ENCODE measurements around the gene TC2N.

DNA sequence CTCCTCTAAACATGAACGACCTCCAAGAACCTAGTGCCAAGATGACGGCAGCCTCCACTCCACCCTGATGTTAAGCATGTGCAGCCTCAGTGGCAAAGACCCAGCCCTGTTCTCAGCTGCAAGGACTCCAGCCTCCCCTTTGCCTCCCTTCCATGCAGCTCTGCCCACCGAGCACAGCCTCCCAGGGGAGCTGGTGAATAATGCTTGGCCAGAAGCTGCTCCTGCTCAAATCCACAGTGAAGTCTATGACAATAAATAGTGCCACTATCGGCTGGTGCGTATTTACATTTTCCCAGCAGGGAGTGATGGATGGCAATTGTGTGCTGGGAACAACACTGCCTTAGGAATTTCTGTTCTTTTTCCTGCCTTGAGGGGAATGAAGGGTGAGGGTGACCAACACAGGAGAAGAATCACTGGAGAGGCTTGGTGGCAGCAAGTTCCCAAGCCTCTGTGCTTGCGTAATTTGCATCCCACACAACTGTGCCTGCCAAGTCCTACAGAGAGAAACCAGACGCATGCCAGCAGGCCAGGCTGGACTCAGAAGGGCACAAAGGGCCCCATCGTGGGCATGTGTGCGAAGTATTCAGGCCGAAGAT, 29.9 kb upstream of the TC2N start:
- TF ChIP-seq POLR2AphosphoS5 (IDR thresholded peaks at IDR 0.05; ENCODE audit: low read depth, low read length), result no peak
- TF ChIP-seq, protein P1, sequence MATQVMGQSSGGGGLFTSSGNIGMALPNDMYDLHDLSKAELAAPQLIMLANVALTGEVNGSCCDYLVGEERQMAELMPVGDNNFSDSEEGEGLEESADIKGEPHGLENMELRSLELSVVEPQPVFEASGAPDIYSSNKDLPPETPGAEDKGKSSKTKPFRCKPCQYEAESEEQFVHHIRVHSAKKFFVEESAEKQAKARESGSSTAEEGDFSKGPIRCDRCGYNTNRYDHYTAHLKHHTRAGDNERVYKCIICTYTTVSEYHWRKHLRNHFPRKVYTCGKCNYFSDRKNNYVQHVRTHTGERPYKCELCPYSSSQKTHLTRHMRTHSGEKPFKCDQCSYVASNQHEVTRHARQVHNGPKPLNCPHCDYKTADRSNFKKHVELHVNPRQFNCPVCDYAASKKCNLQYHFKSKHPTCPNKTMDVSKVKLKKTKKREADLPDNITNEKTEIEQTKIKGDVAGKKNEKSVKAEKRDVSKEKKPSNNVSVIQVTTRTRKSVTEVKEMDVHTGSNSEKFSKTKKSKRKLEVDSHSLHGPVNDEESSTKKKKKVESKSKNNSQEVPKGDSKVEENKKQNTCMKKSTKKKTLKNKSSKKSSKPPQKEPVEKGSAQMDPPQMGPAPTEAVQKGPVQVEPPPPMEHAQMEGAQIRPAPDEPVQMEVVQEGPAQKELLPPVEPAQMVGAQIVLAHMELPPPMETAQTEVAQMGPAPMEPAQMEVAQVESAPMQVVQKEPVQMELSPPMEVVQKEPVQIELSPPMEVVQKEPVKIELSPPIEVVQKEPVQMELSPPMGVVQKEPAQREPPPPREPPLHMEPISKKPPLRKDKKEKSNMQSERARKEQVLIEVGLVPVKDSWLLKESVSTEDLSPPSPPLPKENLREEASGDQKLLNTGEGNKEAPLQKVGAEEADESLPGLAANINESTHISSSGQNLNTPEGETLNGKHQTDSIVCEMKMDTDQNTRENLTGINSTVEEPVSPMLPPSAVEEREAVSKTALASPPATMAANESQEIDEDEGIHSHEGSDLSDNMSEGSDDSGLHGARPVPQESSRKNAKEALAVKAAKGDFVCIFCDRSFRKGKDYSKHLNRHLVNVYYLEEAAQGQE (IDR thresholded peaks at IDR 0.05; ENCODE audit: insufficient read depth in 1 of 2, low read depth in 2 of 2, low read length in 2 of 2), result no peak
- TF ChIP-seq TAF1 (IDR thresholded peaks at IDR 0.05; ENCODE audit: borderline replicate concordance, insufficient read depth, low read length), result no peak

All from PFSK-1 (cell line).